ENCODE results near the gene CACFD1. TPM values are rescaled to one million over a fixed set of nuclear protein-coding genes. Genes with fewer than 3 reads are reported as not detected.

Gene CACFD1
- total and polyA plus RNA-seq, 2 of the 13 experiments (the other 11 are each of a cell fraction or from before 2014, with no cell fraction given), result 13.8 to 14.6 TPM

DNA sequence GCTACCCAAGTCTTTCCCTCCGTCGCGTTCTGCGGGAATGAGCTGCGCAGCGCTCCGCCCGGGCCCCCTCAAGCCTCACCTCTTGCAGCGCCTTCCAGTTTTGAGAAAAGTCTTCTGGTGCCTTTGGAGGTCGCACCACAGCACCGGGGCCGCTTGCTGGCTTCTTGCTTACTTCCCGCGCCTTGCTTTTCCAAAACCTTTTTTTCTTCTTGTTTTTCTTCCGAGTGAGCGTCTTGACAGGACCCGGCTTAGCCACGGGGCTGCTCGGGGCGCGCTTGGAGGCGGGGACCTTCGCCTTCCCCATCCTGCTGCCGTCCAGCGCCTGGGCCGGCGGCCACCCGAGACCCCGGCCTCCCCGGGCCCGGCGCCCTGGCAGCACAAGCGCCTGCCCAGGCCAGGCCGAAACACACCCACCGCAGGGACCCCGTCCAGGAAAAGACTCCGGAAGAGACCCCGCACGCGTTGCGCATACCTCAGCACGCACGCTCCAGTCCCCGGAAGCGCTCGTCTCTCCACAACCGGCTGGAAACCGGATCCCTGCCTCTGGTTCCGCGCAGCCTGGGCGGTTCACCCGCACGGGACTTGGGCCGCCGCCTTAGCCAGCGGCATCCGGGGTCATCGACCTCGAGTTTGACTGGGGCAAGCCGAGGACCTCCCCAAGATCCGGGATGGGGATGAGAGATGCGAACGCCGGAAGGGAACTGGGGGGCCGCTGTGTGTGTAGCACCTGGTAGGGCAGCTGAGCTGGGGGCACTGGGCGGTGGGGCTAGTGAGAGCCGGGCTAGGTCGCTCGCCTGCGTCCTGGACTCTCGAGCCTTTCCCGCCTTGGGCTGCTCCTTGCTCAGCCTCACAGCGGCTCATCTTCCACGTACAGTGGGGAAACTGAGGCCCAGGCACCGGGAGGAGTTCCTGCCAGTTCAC lies 42.0 kb upstream of the CACFD1 start, which contains the start of gene REXO4 (continued):
- TF ChIP-seq, protein P1, sequence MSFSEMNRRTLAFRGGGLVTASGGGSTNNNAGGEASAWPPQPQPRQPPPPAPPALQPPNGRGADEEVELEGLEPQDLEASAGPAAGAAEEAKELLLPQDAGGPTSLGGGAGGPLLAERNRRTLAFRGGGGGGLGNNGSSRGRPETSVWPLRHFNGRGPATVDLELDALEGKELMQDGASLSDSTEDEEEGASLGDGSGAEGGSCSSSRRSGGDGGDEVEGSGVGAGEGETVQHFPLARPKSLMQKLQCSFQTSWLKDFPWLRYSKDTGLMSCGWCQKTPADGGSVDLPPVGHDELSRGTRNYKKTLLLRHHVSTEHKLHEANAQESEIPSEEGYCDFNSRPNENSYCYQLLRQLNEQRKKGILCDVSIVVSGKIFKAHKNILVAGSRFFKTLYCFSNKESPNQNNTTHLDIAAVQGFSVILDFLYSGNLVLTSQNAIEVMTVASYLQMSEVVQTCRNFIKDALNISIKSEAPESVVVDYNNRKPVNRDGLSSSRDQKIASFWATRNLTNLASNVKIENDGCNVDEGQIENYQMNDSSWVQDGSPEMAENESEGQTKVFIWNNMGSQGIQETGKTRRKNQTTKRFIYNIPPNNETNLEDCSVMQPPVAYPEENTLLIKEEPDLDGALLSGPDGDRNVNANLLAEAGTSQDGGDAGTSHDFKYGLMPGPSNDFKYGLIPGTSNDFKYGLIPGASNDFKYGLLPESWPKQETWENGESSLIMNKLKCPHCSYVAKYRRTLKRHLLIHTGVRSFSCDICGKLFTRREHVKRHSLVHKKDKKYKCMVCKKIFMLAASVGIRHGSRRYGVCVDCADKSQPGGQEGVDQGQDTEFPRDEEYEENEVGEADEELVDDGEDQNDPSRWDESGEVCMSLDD (CRISPR knock-in tag; IDR thresholded peaks at IDR 0.05; ENCODE audit: borderline replicate concordance), result peak; percentile 31; the same call in 1 of the 2 replicates
- TF ChIP-seq PCBP2 (optimal IDR thresholded peaks at IDR 0.05; ENCODE audit: low read depth, low read length, poor library complexity, severe bottlenecking), result no peak
- TF ChIP-seq SATB2 (CRISPR knock-in tag; IDR thresholded peaks at IDR 0.05), result no peak
- TF ChIP-seq ZNF136 (CRISPR knock-in tag; IDR thresholded peaks at IDR 0.05; ENCODE audit: low read depth), result peak; percentile 24; the same call in 1 of the 2 replicates
- peak; percentile 98 for TF ChIP-seq ZNF788 (CRISPR knock-in tag; IDR thresholded peaks at IDR 0.05; ENCODE audit: borderline replicate concordance)
- 0 out of 2 replicates have a peak, but pooled peaks have one; percentile 53 for TF ChIP-seq ZKSCAN8 (CRISPR knock-in tag; IDR thresholded peaks at IDR 0.05; ENCODE audit: borderline replicate concordance)
- TF ChIP-seq SETDB1 (CRISPR knock-in tag; IDR thresholded peaks at IDR 0.05; ENCODE audit: borderline replicate concordance), result no peak
- no peak for TF ChIP-seq ZNF326 (CRISPR knock-in tag; IDR thresholded peaks at IDR 0.05; ENCODE audit: borderline replicate concordance)
- TF ChIP-seq ZNF790 (CRISPR knock-in tag; IDR thresholded peaks at IDR 0.05; ENCODE audit: borderline replicate concordance), result no peak
- TF ChIP-seq ZNF263 (CRISPR knock-in tag; IDR thresholded peaks at IDR 0.05), result peak; percentile 79
- peak; percentile 83 for TF ChIP-seq ZNF768 (CRISPR knock-in tag; IDR thresholded peaks at IDR 0.05)
- TF ChIP-seq, protein P2, sequence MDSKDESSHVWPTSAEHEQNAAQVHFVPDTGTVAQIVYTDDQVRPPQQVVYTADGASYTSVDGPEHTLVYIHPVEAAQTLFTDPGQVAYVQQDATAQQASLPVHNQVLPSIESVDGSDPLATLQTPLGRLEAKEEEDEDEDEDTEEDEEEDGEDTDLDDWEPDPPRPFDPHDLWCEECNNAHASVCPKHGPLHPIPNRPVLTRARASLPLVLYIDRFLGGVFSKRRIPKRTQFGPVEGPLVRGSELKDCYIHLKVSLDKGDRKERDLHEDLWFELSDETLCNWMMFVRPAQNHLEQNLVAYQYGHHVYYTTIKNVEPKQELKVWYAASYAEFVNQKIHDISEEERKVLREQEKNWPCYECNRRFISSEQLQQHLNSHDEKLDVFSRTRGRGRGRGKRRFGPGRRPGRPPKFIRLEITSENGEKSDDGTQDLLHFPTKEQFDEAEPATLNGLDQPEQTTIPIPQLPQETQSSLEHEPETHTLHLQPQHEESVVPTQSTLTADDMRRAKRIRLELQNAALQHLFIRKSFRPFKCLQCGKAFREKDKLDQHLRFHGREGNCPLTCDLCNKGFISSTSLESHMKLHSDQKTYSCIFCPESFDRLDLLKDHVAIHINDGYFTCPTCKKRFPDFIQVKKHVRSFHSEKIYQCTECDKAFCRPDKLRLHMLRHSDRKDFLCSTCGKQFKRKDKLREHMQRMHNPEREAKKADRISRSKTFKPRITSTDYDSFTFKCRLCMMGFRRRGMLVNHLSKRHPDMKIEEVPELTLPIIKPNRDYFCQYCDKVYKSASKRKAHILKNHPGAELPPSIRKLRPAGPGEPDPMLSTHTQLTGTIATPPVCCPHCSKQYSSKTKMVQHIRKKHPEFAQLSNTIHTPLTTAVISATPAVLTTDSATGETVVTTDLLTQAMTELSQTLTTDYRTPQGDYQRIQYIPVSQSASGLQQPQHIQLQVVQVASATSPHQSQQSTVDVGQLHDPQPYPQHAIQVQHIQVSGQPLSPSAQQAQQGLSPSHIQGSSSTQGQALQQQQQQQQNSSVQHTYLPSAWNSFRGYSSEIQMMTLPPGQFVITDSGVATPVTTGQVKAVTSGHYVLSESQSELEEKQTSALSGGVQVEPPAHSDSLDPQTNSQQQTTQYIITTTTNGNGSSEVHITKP (CRISPR knock-in tag; IDR thresholded peaks at IDR 0.05; ENCODE audit: low read depth), result peak; percentile 76; the same call in 1 of the 2 replicates
- TF ChIP-seq, protein P3, sequence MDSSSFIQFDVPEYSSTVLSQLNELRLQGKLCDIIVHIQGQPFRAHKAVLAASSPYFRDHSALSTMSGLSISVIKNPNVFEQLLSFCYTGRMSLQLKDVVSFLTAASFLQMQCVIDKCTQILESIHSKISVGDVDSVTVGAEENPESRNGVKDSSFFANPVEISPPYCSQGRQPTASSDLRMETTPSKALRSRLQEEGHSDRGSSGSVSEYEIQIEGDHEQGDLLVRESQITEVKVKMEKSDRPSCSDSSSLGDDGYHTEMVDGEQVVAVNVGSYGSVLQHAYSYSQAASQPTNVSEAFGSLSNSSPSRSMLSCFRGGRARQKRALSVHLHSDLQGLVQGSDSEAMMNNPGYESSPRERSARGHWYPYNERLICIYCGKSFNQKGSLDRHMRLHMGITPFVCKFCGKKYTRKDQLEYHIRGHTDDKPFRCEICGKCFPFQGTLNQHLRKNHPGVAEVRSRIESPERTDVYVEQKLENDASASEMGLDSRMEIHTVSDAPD (CRISPR knock-in tag; IDR thresholded peaks at IDR 0.05), result peak; percentile 46; the same call in 1 of the 2 replicates
- TF ChIP-seq GATAD1 (CRISPR knock-in tag; IDR thresholded peaks at IDR 0.05), result peak; percentile 98
- TF ChIP-seq ZNF251 (CRISPR knock-in tag; IDR thresholded peaks at IDR 0.05), result no peak
- TF ChIP-seq RFX1 (IDR thresholded peaks at IDR 0.05), result no peak
- TF ChIP-seq PTBP1 (IDR thresholded peaks at IDR 0.05; ENCODE audit: low read depth, low read length, poor library complexity, severe bottlenecking), result no peak
- peak; percentile 85 for TF ChIP-seq RBFOX2 (IDR thresholded peaks at IDR 0.05; ENCODE audit: low read depth, low read length)

Data from HepG2 (cell line).